A673 (cell line): ENCODE measurements around the gene PCDHGA7.
A peak's percentile ranks its signal among the peaks of the same experiment; 100 is the strongest.

ENCODE experiments used
- CTCF ChIP-seq: fragments of 300-800, 200-600 bp; sonication (generic); conservative IDR thresholded peaks from 2 replicates; pipeline ENCODE4 v1.5.1; 2017; ENCODE audit warnings: low read depth, mild to moderate bottlenecking, antibody characterized with exemption, low read length, moderate library complexity, mixed read lengths
- EZH2 ChIP-seq: fragments of 200-600 bp; sonication (generic); IDR thresholded peaks from 2 replicates; pipeline ENCODE4 v1.6.1; 2017; ENCODE audit warnings: borderline replicate concordance, low read depth, mild to moderate bottlenecking, mixed read lengths, antibody characterized with exemption, low read length; ENCODE audit not compliant: poor library complexity, severe bottlenecking

- TF ChIP-seq CTCF: peak; percentile 25; the same call in 1 of the 2 replicates
- TF ChIP-seq EZH2: no peak
Measured at GRCh38 chr5:141412854-141413539, 30.5 kb downstream of the PCDHGA7 start, which contains the start of gene PCDHGA10.
